Left ventricle myocardium inferior (tissue), 1 donor: Measurements from ENCODE around the gene LSM14B. TPM values are rescaled to one million over a fixed set of nuclear protein-coding genes. Genes with fewer than 3 reads are reported as not detected.

ENCODE experiments used
- DNase-seq: peaks from one replicate; pipeline ENCODE4 v3.0.0-alpha.2; 2020
- H3K27ac ChIP-seq: fragments of 200-600 bp; replicated peaks from 2 replicates; pipeline ENCODE4 v1.8.0; 2021
- H3K27me3 ChIP-seq: fragments of 200-600 bp; 2 replicates; pipeline ENCODE4 v1.8.0; 2021; ENCODE audit warnings: low read depth
- H3K36me3 ChIP-seq: fragments of 200-600 bp; 2 replicates; pipeline ENCODE4 v1.8.0; 2021
- H3K4me1 ChIP-seq: fragments of 200-600 bp; 2 replicates; pipeline ENCODE4 v1.8.0; 2021
- H3K4me3 ChIP-seq: fragments of 200-600 bp; 2 replicates; pipeline ENCODE4 v1.8.0; 2021; ENCODE audit warnings: mild to moderate bottlenecking, moderate library complexity
- H3K9me3 ChIP-seq: fragments of 200-600 bp; replicated peaks from 2 replicates; pipeline ENCODE4 v1.8.0; 2021
- CTCF ChIP-seq: fragments of 200-600 bp; IDR thresholded peaks from 2 replicates; pipeline ENCODE4 v1.8.0; 2021; ENCODE audit warnings: antibody characterized with exemption, mild to moderate bottlenecking, borderline replicate concordance
- intact Hi-C: fragments of 100-400 bp; cut with micrococcal nuclease; formaldehyde crosslinking; loops from one replicate; pipeline ENCODE4 v1.11.0; 2022
- total RNA-seq: library from RNA; stranded (reverse); fragmentation: NEBNext Ultra II Directional; extraction: Animal tissue kit (Norgen Biotek cat#: 25700); gene quantifications from one replicate; pipeline ENCODE4 v1.2.1, GENCODE V29; 2021
- donor health status: DM: no; HTN: yes; CAD: no; lungs with severe emphysema.

The LSM14B gene
- total RNA-seq, 1 donor from 2014 or later, result 51.6 TPM

DNA sequence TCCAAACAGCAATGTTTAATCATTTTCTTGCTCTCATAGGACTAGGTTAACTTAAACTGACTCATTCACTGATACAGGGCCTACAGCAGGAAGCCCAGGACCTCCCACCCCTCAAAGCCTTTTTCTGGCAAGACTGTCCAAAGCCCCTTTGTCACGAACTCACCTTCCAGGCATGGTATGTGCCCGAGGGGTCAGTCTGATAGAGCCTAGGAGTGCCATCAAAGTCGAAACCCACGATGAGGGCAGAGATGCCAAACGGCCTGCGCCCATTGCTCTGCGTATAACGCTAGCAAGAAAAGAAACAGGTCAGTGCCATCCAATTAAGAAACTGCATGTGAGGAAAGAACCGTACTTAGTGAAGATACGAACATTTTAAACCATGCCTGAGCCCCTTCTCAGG, 16.6 kb downstream of the LSM14B start:
- no peak overlapping the region for H3K4me3 ChIP-seq
- H3K4me1 ChIP-seq, result peaks cover 64% of the 10 kb centered on the region
- H3K36me3 ChIP-seq, result peaks cover 70% of the 10 kb centered on the region

DNA sequence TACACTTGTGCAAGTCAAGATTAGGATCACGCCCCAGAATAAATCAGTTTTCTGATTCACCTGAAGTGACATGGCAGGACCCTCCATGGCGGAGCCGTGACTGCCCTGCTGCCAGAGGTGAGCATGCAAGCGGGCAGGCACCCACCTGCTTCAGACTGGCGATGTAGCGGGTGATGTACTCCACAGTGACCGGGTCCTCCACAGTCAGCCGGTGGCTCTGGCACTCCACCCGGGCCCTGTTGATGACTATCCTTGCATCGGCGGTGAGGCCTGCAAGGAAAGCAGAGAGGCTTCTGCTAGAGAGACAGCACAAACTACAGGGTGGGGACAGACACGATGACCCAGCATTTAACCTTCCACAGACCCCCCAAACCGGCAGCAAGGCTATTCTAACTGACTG, 17.4 kb downstream of the LSM14B start:
- H3K4me1 ChIP-seq, result peaks cover 63% of the 10 kb centered on the region

More for the DNA sequence above, 16.6 kb downstream of the LSM14B start:
- no peaks in the 10 kb centered on the region for H3K9me3 ChIP-seq
- H3K27me3 ChIP-seq, result no peaks in the 10 kb centered on the region
- no peak overlapping the region for H3K27ac ChIP-seq
- intact Hi-C loops, result loop anchor here (10.0 kb wide), 1 partner anchor 114 kb away; no protein-coding TSS in a partner anchor
- no peak for TF ChIP-seq CTCF
- DNase-seq, result no peak

DNA sequence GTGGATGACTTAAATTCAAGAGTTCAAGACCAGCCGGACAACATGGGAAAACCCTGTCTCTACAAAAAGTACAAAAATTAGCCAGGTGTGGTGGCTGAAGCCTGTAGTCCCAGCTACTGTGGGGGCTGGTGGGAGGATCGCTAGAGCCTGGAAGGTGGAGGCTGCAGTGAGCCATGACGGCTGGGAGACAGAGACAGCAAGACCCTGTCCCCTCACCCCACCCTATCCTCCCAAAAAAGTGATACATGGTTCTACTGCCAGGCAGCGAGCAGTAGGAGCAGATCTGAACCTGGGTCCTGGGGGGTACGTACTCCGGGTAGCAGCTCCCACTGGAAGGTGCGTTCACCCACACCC, 18.7 kb downstream of the LSM14B start:
- H3K36me3 ChIP-seq, result peaks cover 49% of the 10 kb centered on the region
- H3K27me3 ChIP-seq, result no peaks in the 10 kb centered on the region
- no peaks in the 10 kb centered on the region for H3K9me3 ChIP-seq
- H3K4me3 ChIP-seq, result peak overlapping the region; percentile 82
- intact Hi-C loops, result no loop called here
- H3K27ac ChIP-seq, result peak overlapping the region; percentile 99
- no peak for DNase-seq
- H3K4me1 ChIP-seq, result peaks cover 69% of the 10 kb centered on the region
- TF ChIP-seq CTCF, result no peak

More for the DNA sequence above, 17.4 kb downstream of the LSM14B start:
- Histone ChIP-seq H3K9me3 (no peaks in the 10 kb centered on the region), H3K4me3 (no peak overlapping the region), H3K36me3 (peaks cover 62% of the 10 kb centered on the region), H3K27me3 (no peaks in the 10 kb centered on the region), H3K27ac (no peak overlapping the region)
- intact Hi-C loops, result loop anchor here (10.0 kb wide), 1 partner anchor 115 kb away; no protein-coding TSS in a partner anchor
- DNase-seq, result no peak
- no peak for TF ChIP-seq CTCF

DNA sequence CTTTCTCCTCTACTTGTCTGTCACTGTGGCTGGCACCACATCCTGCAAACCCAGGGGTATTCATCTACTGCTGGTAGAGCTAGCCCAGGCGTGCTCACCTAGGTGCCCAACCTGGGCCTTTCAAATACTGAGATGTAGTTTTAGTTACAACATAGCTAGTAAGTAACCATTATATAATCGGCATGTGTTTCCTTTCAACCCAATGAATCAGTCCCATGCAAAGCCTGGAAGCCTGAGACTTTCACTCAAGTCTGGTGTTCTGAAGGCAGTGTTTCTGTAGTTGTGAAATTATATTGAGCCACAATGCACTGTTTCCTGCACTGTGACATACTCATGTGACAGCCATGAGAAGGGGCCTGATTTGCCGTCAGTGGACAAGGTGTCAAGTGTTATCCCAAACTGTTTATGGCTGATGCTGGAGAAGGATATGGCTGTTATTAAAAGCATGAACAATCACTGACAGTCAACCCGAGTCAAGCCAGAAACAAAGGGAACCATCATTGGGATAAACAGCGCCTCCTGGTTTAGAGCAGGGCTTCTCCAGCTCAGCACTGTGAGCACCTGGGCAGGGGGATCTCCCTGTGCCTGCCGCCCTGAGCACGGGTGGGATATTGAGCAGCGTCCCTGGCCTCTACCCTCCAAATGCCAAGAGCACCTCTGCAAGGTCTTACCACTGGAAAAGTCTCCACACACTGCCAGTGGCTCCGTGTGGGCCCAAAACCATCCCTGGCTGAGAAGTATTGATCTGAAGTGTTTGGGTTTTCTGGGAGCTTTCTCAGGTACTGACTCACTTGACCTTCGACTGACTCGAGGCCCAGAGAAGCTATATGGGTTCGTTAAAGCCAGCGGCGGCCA, 19.3 kb downstream of the LSM14B start:
- Histone ChIP-seq H3K4me3 (peak overlapping the region; percentile 82), H3K27ac (peak overlapping the region; percentile 99), H3K36me3 (peaks cover 42% of the 10 kb centered on the region), H3K9me3 (no peaks in the 10 kb centered on the region), H3K27me3 (no peaks in the 10 kb centered on the region), H3K4me1 (peaks cover 73% of the 10 kb centered on the region)
- no peak for DNase-seq
- intact Hi-C loops, result no loop called here
- TF ChIP-seq CTCF, result peak; percentile 40

DNA sequence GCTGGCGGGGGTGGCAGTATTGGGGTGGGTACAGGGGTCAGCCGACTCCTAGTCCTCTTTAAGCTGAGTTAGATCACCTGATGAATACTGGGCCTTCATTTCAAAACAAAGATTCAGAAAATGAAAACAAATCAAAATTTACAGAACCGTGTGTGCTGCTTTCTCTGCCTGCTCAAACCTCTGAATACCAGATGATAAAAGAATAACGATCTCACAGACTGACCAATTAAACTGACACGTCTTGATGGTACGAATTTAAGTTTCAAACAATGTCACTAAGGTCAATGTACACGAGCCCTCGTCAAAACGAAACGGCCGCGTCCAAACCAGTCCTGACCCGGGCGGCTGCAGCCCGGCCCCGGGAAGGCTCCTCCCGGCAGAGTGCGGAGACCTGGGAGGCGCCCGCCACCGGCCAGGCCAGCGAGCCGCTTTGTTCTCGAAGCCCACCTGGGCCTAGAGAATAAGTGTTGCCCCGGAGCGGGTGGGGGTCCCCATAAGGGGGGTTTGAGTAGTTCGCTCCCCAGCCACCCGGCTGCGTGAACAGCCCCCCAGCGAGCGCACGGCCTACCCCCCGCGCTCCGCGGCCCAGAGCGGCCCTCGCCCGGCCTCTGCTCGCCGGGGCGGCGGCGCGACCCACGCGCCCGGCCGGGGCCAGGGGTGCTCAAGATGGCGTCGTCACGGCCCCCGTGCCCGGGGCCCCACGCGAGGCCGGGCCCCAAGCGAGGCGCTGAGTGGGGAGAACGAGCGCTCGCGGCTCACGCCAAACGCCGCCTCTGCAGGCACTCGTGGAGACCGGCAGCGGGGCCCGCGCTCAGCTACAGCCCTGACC, 20.2 kb downstream of the LSM14B start:
- no peak for DNase-seq
- peaks cover 69% of the 10 kb centered on the region for H3K4me1 ChIP-seq

More for the DNA sequence above, 20.2 kb downstream of the LSM14B start:
- Histone ChIP-seq H3K9me3 (no peaks in the 10 kb centered on the region), H3K4me3 (peak overlapping the region; percentile 82), H3K27me3 (no peaks in the 10 kb centered on the region), H3K27ac (peak overlapping the region; percentile 99), H3K36me3 (peaks cover 34% of the 10 kb centered on the region)
- intact Hi-C loops, result no loop called here
- TF ChIP-seq CTCF, result no peak
